HG02943 (cell line): ENCODE results near the gene IFIT1B.
"Not testable (repeated sequence)": the region's sequence is repeated elsewhere in the genome, so short reads cannot be mapped to it uniquely, and the experiment has no call there.

Experiments
- ATAC-seq: cut with Tn5 transposase; IDR thresholded peaks from one replicate; pipeline ENCODE4 v1.9.1; 2021; ENCODE audit warnings: mild to moderate bottlenecking, low read depth, moderate library complexity; ENCODE audit not compliant: unreplicated experiment

Gene IFIT1B

DNA sequence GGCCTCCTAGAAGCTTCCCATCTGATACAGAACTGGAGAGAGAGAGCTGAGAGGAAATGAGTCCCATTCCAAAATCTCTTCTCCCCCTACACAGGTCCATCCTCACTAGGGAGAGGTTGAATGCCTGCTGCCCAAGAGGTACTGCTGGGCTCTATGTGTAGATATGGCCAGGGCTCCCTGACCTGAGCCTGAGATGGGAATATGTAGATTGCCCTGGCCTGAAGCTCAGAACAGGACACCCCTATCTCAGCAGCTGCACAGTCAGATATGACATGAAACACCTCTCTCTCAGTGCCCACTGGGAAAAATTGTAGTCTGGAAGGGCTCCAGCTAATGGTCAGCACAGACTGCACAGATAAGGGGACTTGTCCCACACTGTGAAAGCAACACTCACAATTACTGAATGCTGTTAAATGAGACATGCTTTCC is 3.1 kb upstream of the IFIT1B start:
- no peak for ATAC-seq

DNA sequence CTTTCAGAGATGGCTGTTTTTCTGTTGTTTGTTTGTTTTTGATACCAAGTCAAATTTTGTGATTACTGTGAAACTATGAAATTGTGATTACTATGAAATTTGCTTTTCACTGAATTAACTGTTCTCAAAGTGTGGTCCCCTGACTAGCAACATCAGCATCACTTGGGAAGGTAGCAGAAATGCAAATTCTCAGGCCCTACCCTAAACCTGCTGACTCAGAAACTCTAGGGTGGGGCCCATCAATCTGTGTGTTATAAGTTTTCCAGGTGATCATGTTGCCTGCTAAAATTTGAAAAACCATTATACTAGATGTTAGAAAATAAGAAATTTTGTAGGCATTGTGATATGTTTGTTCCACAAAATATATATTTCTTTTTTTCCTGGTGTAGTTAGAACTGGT is 1.2 kb downstream of the IFIT1B start:
- ATAC-seq, result no peak

DNA sequence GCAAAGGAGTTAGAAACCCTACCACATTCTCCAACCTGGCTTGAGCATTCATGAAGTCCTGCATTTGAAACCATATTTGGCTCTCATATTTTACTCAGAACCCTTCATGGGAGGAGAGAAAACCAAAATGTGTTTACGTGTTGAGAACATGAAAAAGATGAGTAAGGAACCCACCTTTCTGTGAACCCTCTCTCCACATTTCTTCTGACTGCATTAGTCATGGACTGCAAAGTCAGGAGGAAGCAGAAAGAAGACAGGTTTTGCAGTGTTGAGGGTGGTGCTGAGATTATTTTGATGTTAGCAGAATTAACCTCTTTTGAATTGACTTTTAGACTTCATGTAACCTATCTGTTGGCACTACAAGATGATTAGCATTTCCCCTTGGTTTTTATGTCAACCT is 4.9 kb downstream of the IFIT1B start:
- no peak for ATAC-seq

DNA sequence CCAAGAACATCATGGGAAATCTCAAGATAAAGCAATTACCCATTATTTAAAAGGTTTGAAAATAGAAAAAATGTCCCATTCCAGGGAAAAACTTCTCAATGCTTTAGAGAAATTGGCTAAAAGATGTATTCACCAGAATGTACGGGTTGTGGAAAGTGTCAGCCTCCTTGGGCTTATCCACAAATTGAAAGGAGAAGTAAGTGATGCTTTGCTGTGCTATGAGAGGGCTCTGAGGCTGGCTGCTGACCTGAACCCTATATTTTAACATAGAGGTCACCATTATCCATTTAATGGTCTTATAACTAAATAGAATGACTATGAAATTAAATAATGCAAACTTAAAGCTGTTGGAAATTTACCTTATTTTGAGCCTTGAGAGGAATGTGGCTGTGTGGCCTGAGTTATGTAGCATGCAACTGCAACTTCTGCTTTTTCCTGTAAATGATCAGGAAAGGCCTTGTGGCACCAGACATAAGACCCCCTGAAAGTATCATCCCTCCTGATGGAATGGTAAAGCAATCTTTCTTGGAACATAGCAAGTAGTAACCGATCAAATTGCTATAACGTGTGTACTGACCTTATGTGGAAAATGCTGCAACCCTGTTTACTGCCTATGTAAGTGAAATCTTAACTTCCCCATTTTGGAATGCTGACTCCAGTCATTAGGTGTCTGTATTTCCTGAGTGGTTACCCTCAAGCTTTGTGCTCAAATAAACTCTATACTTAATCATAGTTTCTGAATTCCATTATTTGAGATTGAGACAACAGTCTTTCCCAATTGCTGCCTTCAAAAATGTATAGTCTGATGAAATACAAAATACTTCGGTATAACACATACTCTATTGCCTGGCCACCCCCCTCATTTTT is 6.9 kb downstream of the IFIT1B start:
- ATAC-seq, result no peak

DNA sequence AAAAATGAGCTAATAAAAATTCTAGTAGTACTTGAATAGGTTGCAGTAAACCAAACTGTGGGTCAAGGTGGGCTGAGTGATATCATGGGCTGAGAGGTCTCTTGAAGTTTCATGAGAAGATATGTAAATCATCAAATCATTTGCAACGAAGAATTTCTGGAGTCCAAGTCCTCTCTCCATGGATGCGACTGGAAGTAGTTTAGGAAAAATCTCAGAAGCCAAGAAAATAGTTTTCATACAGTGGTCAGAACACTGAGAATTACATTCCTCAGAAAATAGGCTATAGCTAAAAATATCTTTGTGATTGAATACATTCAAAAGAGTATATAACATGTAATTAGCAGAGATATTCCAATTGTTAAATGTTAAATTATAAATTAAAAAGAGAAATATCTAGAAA is 10.9 kb downstream of the IFIT1B start:
- no peak for ATAC-seq

DNA sequence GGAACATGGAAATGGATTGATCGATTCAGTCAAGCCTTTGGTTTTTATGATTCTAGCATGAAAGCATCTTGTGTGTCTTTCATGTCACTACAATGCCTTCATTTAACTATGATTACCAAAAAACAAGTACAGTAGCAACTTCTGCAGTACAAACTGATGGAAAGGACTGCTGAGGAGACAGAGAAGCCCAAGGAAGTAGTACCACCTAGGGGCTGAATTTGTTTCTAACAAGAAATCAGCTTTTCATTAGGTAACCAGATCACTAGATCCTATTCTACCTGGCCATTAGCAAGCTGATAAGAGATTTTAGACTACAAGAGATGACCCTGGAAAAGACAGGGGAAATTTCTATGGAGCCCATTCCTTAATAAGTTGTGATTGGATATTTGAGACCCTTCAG is 11.4 kb downstream of the IFIT1B start:
- no peak for ATAC-seq

DNA sequence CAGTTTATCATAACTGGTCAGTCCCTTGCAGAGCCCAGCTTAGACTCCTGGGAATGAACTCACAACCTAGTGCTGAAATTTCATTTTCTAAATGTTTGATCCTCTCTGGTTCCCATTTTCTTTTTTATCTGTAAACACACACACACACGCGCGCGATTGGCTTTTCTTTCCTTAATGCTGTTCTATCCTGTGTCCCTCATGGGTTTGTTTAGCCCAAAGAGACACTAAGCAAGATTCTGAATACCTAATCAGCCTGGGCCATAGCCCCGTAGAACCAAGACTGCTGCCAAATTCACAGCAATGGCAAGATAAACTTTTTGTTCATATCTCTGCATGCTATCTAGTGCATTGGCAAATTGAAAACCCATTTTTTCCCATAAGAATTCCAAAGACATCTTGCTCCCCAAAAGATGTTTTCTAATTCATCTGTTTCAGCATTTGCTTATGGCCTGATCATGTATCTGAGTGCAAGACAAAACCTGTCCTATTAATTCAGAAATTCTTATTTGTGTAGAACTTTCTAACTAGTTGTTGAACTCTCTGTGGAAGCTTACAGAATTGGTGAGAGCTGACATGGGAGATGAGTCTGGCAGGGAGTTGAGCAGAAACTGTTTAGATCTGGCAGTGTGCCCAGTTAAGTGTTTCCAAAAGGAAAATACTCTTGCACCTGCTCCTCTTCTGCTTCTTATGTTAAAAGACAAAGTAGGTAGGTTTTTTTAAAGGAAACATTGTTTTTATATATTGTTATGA is 12.8 kb downstream of the IFIT1B start:
- no peak for ATAC-seq

DNA sequence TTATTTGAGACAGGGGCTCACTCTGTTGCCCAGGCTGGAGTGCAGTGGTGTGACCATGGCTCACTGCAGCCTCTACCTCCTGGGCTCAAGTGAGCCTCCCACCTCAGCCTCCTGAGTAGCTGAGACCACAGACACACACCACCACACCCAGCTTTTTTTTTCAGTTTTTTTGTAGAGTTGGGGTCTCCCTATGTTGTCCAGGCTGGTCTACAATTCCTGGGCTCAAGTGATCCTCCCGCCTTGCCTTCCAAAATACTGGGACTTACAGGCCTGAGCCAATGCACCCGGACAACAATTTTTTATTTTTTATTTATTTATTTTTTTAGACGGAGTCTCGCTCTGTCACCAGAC is 13.3 kb downstream of the IFIT1B start:
- not testable (repeated sequence) for ATAC-seq

DNA sequence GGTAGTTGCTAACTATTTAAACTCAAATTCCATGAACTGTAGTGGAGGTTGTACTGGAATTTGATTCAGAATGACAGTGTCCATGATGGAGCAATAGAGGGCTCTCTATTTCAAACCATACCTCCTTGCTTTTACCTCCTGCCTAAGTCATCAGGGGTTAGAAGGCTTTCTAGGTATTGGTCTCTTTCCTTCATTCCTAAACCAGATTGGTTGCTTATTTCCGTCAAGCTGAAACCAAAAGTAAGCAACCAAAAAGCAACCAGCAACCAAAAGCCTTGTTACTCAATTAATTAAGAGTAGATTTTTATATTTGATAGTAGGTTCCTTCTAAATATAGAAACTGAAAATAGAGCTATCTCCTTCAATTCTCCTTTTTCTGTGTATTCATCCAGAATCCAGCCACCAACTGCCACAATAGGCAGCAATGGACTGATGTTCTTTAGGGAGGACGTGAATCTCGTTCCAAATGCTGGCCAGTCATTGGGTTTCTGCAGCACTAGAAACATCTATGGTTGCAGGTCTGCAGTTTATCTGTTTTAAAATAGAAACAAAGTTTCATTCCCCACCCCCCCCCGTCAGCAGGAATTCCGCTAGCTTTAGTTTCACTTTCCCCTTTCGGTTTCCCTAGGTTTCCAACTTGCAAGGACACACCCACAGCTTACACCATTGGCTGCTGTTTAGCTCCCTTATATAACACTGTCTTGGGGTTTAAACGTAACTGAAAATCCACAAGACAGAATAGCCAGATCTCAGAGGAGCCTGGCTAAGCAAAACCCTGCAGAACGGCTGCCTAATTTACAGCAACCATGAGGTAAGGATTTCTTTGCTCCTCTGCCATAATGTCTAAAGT is 14.3 kb downstream of the IFIT1B start, which contains the start of gene IFIT1:
Gene IFIT1, plus strand, starts transcription at position 717 of the 850 bp plus-strand sequence. Its CDS starts 90 bp downstream, at position 807.
- ATAC-seq, result peak; percentile 79

DNA sequence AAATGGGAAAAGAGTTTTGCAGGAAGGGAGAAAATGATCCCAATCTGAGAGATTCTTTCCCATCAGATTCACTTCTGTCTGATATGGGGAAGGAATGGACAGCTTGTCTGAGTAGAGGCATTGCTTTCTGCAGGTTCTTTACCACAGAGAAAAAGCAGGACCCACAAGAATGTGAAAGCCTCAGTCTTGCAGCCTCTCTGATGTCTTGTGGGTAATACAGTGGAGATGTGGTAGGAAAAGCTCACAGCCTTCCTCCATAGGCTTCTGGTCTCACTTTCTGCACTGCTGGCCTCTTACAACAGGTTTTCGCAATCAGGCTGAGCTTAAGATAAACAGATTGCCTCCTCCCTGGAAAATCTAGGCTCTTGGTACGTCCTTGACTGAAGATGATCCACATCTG is 15.1 kb downstream of the IFIT1B start:
- ATAC-seq, result peak; percentile 25

DNA sequence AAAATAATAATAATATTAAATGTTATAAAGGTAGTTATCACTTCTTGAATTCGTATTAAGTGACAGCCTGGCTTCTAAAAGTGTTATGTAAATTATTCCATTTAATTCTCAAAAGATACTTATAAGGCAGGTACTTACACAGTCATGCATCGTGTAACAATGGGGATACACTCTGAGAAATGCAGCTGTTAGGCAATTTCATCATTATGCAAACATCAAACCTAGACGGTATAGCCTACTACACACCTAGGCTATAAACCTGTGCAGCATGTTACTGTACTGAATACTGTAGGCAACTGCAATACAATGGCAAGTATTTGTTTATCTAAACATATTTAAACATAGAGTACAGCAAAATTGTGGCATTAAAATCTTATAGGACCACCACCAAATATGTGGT is 16.0 kb downstream of the IFIT1B start:
- ATAC-seq, result no peak

DNA sequence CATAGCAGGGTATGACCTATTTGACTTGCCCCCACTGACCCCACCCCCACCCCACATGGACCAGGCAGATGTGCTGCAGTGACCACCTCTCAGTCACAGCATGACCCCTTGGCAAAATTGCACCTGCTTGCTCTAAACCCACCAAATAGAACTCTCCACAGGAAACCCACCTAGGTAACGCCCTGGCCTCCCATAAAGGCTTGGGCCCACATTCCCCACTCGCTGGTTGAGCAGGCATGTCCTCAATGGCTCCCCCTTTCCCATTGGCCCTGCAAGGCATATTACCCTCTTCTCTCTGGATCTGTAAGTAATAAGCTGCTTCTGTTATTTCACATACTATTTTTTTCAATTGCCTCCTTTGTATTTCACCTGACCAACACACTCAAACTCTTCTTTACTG is 17.3 kb downstream of the IFIT1B start:
- no peak for ATAC-seq

DNA sequence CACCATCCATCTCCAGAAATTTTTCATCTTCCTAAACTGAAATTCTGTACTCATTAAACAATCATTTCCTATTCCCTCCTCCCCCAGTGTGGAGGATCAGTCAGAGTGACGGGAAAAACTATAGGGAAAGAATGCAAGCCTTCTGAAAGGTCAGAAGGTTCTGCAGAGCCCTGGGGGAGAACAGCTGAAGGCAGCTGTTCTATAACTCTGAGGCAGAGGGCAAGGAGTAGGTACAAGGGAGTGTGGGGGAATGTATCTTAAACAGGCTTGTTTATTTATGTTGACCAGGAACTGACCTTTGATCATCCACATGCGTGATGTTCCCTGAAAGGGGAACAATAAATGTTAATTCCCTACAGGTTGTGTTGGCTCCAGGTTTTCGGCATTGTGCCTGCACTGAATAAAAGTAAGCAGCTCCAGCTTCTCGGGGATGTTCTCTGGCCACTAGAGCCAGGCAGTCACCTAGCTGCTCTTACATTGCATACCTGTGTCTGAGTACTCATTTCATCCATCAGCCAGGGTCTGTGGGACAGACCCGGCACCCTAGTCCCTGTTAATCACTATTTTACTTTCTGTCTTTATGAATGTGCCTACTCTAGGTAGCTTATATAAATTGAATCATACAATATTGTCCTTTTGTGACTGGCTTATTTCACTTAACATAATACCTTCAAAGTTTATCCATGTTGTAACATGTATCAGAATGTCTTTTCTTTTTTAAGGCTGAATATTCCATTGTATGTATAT is 20.3 kb downstream of the IFIT1B start:
- no peak for ATAC-seq

DNA sequence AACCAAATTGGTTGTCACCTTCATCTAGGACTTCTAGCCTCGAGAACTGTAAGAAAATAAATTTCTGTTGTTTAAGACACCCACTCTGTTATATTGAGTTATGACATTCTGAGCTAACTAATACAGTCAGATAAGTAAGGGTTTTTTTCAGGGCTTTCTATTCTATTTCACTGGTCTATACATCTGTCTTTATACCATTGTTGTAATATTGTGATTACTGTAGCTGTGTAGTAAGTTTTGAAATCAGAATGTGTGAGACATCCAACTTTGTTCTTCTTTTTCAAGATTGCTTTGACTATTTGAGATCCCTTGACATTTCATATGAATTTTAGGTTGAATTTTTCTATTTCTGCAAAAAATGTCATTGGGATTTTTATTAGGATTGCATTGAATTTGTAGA is 22.1 kb downstream of the IFIT1B start:
- no peak for ATAC-seq

DNA sequence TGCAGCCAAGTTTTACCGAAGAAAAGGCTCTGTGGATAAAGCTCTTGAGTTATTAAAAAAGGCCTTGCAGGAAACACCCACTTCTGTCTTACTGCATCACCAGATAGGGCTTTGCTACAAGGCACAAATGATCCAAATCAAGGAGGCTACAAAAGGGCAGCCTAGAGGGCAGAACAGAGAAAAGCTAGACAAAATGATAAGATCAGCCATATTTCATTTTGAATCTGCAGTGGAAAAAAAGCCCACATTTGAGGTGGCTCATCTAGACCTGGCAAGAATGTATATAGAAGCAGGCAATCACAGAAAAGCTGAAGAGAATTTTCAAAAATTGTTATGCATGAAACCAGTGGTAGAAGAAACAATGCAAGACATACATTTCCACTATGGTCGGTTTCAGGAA is 25.2 kb downstream of the IFIT1B start:
- no peak for ATAC-seq

DNA sequence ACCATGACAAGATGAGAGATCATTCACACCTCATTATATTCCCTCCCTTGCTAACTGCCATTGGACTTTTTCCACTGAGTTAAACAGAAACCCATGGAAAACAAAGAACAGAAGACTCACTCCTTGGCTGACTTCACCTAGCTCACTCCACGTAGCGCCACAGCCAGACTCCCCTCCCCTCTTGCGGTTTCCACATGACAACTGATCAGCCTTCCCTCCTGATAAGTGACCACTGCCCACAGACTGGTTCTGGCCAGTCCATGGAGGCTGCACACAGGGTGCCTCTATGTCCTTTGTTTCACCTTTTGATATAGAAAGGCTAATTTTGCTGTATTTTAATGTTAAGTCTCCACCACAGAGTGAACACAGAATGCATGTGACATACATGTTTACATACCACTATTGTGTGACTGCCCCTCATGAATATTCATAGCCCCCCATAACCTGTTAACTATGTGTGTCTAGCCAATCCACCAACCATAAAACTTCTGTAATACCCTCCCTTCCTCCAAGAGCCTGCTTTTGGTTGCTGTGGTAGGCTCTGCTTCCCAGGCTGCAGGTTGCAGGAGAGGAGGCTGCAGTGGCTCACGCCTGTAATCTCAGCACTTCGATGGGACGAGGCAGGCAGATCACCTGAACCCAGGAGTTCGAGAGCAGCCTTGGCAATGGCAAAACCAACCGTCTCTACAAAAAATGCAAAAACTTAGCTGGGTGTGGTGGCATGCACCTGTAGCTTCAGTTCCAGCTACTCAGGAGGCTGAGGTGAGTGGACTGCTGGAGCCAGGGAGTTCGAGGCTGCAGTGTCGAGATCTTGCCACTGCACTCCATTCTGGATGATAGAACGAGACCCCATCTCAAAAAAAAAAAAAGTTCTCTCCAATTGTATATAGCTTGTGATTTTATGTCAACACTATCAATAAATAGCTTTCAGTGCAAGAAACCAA is 26.5 kb downstream of the IFIT1B start:
- no peak for ATAC-seq

DNA sequence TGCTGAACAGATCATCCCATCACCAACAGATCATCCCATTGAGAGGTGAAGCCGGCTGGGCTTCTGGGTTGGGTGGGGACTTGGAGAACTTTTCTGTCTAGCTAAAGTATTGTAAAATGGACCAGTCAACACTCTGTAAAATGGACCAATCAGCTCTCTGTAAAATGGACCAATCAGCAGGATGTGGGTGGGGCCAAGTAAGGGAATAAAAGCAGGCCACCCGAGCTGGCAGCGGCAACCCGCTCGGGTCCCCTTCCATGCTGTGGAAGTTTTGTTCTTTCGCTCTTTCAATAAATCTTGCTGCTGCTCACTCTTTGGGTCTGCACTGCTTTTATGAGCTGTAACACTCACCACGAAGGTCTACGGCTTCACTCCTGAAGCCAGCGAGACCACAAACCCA is 28.3 kb downstream of the IFIT1B start:
- not testable (repeated sequence) for ATAC-seq

DNA sequence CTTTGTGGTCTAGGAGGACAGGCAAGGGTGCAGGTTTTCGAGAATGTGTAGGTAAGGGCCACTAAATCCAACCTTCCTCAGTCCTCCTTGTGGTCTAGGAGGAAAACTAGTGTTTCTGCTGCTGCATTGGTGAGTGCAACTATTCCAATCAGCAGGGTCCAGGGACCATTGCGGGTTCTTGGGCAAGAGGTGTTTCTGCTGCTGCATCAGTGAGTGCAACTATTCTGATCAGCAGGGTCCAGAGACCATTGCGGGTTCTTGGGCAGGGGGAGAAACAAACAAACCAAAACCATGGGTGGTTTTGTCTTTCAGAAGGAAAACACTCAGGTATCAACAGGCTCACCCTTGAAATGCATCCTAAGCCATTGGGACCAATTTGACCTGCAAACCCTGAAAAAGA is 29.9 kb downstream of the IFIT1B start:
- not testable (repeated sequence) for ATAC-seq

DNA sequence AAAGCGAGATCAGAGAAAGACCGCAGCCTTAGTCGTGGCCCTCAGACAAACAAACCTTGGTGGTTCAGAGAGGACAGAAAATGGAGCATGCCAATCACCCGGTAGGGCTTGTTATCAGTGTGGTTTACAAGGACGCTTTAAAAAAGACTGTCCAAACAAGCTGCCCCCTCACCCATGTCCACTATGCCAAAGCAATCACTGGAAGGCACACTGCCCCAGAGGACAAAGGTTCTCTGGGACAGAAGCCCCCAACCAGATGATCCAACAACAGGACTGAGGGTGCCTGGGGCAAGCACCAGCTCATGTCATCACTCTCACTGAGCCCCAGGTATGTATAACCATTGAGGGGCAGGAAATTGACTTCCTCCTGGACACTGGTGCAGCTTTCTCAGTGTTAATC is 31.4 kb downstream of the IFIT1B start:
- not testable (repeated sequence) for ATAC-seq
